Fibroblast of pulmonary artery (primary cell): Measurements from ENCODE around the gene DHPS.
A peak's percentile ranks its signal among the peaks of the same experiment; 100 is the strongest.

Source experiments
- DNase-seq: peaks from one replicate; pipeline ENCODE4 v3.0.0-alpha.2; 2010; ENCODE audit warnings: low read depth
- H3K4me3 ChIP-seq: replicated peaks from 2 replicates; pipeline ENCODE4 v1.5.1; 2011; ENCODE audit warnings: low read depth, mild to moderate bottlenecking, control low read depth, low read length, moderate library complexity
- TF ChIP-seq, protein P1 (sequence below): IDR thresholded peaks from 2 replicates; pipeline ENCODE4 v1.5.1; 2011; ENCODE audit warnings: mild to moderate bottlenecking, control low read depth, low read length, inconsistent platforms; ENCODE audit errors: missing control alignments

DHPS gene

GRCh38 chr19:12628040-12629022 is 53.3 kb downstream of the DHPS start:
- H3K4me3 ChIP-seq = no peak overlapping the region
- TF ChIP-seq, protein P1, sequence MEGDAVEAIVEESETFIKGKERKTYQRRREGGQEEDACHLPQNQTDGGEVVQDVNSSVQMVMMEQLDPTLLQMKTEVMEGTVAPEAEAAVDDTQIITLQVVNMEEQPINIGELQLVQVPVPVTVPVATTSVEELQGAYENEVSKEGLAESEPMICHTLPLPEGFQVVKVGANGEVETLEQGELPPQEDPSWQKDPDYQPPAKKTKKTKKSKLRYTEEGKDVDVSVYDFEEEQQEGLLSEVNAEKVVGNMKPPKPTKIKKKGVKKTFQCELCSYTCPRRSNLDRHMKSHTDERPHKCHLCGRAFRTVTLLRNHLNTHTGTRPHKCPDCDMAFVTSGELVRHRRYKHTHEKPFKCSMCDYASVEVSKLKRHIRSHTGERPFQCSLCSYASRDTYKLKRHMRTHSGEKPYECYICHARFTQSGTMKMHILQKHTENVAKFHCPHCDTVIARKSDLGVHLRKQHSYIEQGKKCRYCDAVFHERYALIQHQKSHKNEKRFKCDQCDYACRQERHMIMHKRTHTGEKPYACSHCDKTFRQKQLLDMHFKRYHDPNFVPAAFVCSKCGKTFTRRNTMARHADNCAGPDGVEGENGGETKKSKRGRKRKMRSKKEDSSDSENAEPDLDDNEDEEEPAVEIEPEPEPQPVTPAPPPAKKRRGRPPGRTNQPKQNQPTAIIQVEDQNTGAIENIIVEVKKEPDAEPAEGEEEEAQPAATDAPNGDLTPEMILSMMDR = no peak
- peak; percentile 36 for DNase-seq

DNA sequence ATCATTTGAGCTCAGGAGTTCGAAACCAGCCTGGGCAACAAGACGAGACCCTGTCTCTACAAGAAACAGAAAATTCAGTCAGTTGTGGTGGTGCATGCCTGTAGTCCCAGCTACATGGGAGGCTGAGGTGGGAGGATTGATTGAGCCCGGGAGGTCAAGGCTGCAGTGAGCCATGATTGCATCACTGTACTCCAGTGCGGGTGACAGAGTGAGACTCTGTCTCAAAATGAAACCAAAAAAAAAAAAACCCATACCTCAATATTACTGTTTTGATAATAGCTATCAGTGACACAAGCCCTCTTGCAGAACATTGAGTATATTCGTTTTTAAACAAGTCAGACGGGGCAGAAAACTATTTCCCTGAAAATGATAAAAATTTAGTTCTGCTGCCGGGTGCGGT is 54.7 kb downstream of the DHPS start:
- TF ChIP-seq, protein P1 = no peak
- no peak for DNase-seq
- no peak overlapping the region for H3K4me3 ChIP-seq
